Panc1 (cell line): ENCODE measurements around the gene PHACTR4. TPM values are rescaled to one million over a fixed set of nuclear protein-coding genes. Genes with fewer than 3 reads are reported as not detected.
A peak's percentile ranks its signal among the peaks of the same experiment; 100 is the strongest.

Source experiments
- ATAC-seq: fragments of 200-7000 bp; cut with Tn5 transposase; 2 replicates; pipeline ENCODE4 v1.9.1; 2020; ENCODE audit warnings: mild to moderate bottlenecking, moderate library complexity
- BruUV-seq: library from RNA; stranded (reverse); fragments of 400-500 nt; replicated peaks from 2 replicates; lab custom pipeline; 2021; lab: Mats Ljungman, UMichigan
- CTCF ChIA-PET: fragments of 300-600 bp; sonication (Branson Sonifier 250); formaldehyde crosslinking; loops from one replicate; lab custom pipeline; 2022; ENCODE audit warnings: antibody characterized with exemption; lab: Charles Lee
- POLR2A ChIA-PET: fragments of 300-600 bp; sonication (Branson Sonifier 250); formaldehyde crosslinking; loops from one replicate; lab custom pipeline; 2022; ENCODE audit warnings: antibody characterized with exemption; lab: Charles Lee
- DNase-seq: peaks from one replicate; pipeline ENCODE4 v3.0.0-alpha.2; 2010; ENCODE audit warnings: low read depth, low spot score
- H3K27ac ChIP-seq: 2 replicates; pipeline ENCODE4 v1.5.1; 2011; ENCODE audit warnings: mild to moderate bottlenecking, low read length, inconsistent platforms
- H3K27me3 ChIP-seq: fragments of 200-500 bp; sonication (Bioruptor generic); 2 replicates; pipeline ENCODE4 v1.6.0; 2014; ENCODE audit warnings: low read length, inconsistent platforms; ENCODE audit not compliant: control insufficient read depth, insufficient read depth
- H3K36me3 ChIP-seq: fragments of 200-500 bp; sonication (Bioruptor generic); 2 replicates; pipeline ENCODE4 v1.5.1; 2014; ENCODE audit warnings: inconsistent platforms, mild to moderate bottlenecking, low read length, moderate library complexity; ENCODE audit not compliant: control insufficient read depth, insufficient read depth
- H3K4me1 ChIP-seq: 2 replicates; pipeline ENCODE4 v1.5.1; 2011; ENCODE audit warnings: inconsistent platforms, mild to moderate bottlenecking, low read length, moderate library complexity; ENCODE audit not compliant: control insufficient read depth, insufficient read depth
- H3K4me3 ChIP-seq, 2 experiments: 2 replicates each; pipeline ENCODE4 v1.5.1; 2011 to 2012; ENCODE audit warnings: low read depth in 2 of 2, low read length in 2 of 2, mild to moderate bottlenecking in 2 of 2, inconsistent platforms in 1 of 2, moderate library complexity in 1 of 2
- H3K9me3 ChIP-seq: fragments of 200-500 bp; sonication (Bioruptor generic); 2 replicates; pipeline ENCODE4 v1.5.1; 2014; ENCODE audit warnings: low read depth, mild to moderate bottlenecking, inconsistent platforms, low read length, moderate library complexity; ENCODE audit not compliant: control insufficient read depth, insufficient read depth
- CTCF ChIP-seq: fragments of 450-650 bp; IDR thresholded peaks from 2 replicates; pipeline ENCODE4 v1.5.1; 2017; ENCODE audit warnings: mild to moderate bottlenecking
- POLR2AphosphoS5 ChIP-seq: IDR thresholded peaks from 2 replicates; pipeline ENCODE4 v1.6.1; 2012; ENCODE audit warnings: mild to moderate bottlenecking, low read depth, low read length, moderate library complexity
- REST ChIP-seq, 2 experiments: IDR thresholded peaks; 2 replicates each; pipeline ENCODE4 v1.6.1; 2011 to 2012; ENCODE audit warnings: low read depth in 2 of 2, control low read depth in 1 of 2, low read length in 1 of 2, mild to moderate bottlenecking in 1 of 2, moderate library complexity in 1 of 2; ENCODE audit not compliant: insufficient read depth in 1 of 2
- SIN3A ChIP-seq: IDR thresholded peaks from 2 replicates; pipeline ENCODE4 v1.6.1; 2012; ENCODE audit warnings: low read depth, mild to moderate bottlenecking, low read length, moderate library complexity, borderline replicate concordance; ENCODE audit not compliant: insufficient read depth
- TCF7L2 ChIP-seq: IDR thresholded peaks from 2 replicates; pipeline ENCODE4 v1.6.1; 2011; ENCODE audit warnings: mild to moderate bottlenecking, low read depth, low read length, inconsistent platforms
- in situ Hi-C: cut with HindIII; loops from 2 replicates; pipeline ENCODE4 v1.10.0; 2016; ENCODE audit warnings: low sequenced_read_pairs, low pct_unique_long_range_greater_than_20kb
- intact Hi-C: fragments of 100-400 bp; cut with micrococcal nuclease; formaldehyde crosslinking; loops from one replicate; pipeline ENCODE4 v1.10.0; 2022; ENCODE audit not compliant: unreplicated experiment
- total RNA-seq: library from RNA; stranded (reverse); gene quantifications from one replicate; pipeline ENCODE4 v1.2.1, GENCODE V29; 2021; ENCODE audit not compliant: unreplicated experiment

Gene PHACTR4
- total RNA-seq, 1 experiment from 2014 or later, result 63.4 TPM

GRCh38 chr1:28537457-28538199 lies 168.1 kb downstream of the PHACTR4 start:
- no TSS peak for BruUV-seq
- H3K36me3 ChIP-seq, result no peaks in the 10 kb centered on the region; the same call in 1 of the 2 replicates
- in situ Hi-C loops, result no loop called here
- no peaks in the 10 kb centered on the region for H3K4me1 ChIP-seq
- ATAC-seq, result no peak
- no peak for DNase-seq
- ChIA-PET POLR2A (interaction anchor here (1.3 kb wide), 1 partner anchor 44 kb away, joined by 7 read pairs; no protein-coding TSS in a partner anchor), CTCF (no interaction called here)
- no peaks in the 10 kb centered on the region for H3K9me3 ChIP-seq
- H3K27me3 ChIP-seq, result no peaks in the 10 kb centered on the region
- TF ChIP-seq CTCF, result no peak
- no peak for TF ChIP-seq SIN3A
- TF ChIP-seq POLR2AphosphoS5, result no peak
- no peak for TF ChIP-seq TCF7L2
- no peak for TF ChIP-seq REST (IDR thresholded peaks at IDR 0.05; ENCODE audit: insufficient read depth in 1 of 2, low read depth in 2 of 2, low read length in 1 of 2)
- intact Hi-C loops, result no loop called here
- H3K4me3 ChIP-seq, result no peak overlapping the region
- no peak overlapping the region for H3K27ac ChIP-seq

GRCh38 chr1:28538286-28538685 lies 168.7 kb downstream of the PHACTR4 start:
- POLR2A ChIA-PET, result interaction anchor here (1.3 kb wide), 1 partner anchor 44 kb away, joined by 7 read pairs; no protein-coding TSS in a partner anchor
- in situ Hi-C loops, result no loop called here
- Histone ChIP-seq H3K9me3 (no peaks in the 10 kb centered on the region), H3K27ac (no peak overlapping the region), H3K36me3 (no peaks in the 10 kb centered on the region; the same call in 1 of the 2 replicates), H3K4me3 (no peak overlapping the region), H3K27me3 (no peaks in the 10 kb centered on the region), H3K4me1 (no peaks in the 10 kb centered on the region)
- BruUV-seq, result TSS peak; percentile 95
- intact Hi-C loops, result no loop called here
- TF ChIP-seq TCF7L2 (no peak), POLR2AphosphoS5 (no peak), CTCF (no peak), REST (IDR thresholded peaks at IDR 0.05; ENCODE audit: insufficient read depth in 1 of 2, low read depth in 2 of 2, low read length in 1 of 2) (no peak), SIN3A (no peak)
- ATAC-seq (no peak), DNase-seq (no peak)
- CTCF ChIA-PET, result no interaction called here
